GM12878 (cell line): ENCODE results near the gene RREB1. TPM values are rescaled to one million over a fixed set of nuclear protein-coding genes. Genes with fewer than 3 reads are reported as not detected.
A peak's percentile ranks its signal among the peaks of the same experiment; 100 is the strongest.

Experiments used
- BCL11A ChIP-seq: IDR thresholded peaks from 2 replicates; pipeline ENCODE4 v1.6.1; 2011; ENCODE audit warnings: low read depth, low read length
- BHLHE40 ChIP-seq, 2 experiments: fragments of 450-650 bp in 1 of 2; IDR thresholded peaks; 2 replicates each; pipeline ENCODE4 v1.6.1; 2011 to 2017; ENCODE audit warnings: low read depth in 2 of 2, borderline replicate concordance in 1 of 2, improper control_type of control experiment in 1 of 2, low read length in 1 of 2, mild to moderate bottlenecking in 1 of 2
- BMI1 ChIP-seq: fragments of 450-650 bp; IDR thresholded peaks from 2 replicates; pipeline ENCODE4 v1.6.1; 2016; ENCODE audit warnings: mild to moderate bottlenecking, moderate library complexity, borderline replicate concordance
- CBFB ChIP-seq: IDR thresholded peaks from 2 replicates; pipeline ENCODE4 v1.6.1; 2016; ENCODE audit warnings: antibody characterized with exemption, low read depth
- CHD1 ChIP-seq: IDR thresholded peaks from 2 replicates; pipeline ENCODE4 v1.6.1; 2012; ENCODE audit warnings: low read depth, low read length, improper control_type of control experiment
- CREM ChIP-seq: IDR thresholded peaks from 2 replicates; pipeline ENCODE4 v1.6.1; 2014; ENCODE audit warnings: antibody characterized with exemption, low read depth
- IRF3 ChIP-seq: fragments of 450-650 bp; IDR thresholded peaks from 2 replicates; pipeline ENCODE4 v1.6.1; 2014; ENCODE audit warnings: mild to moderate bottlenecking
- KAT2A ChIP-seq: conservative IDR thresholded peaks from 2 replicates; pipeline ENCODE4 v1.6.1; 2011; ENCODE audit warnings: low read depth, low read length; ENCODE audit not compliant: control insufficient read depth
- KDM1A ChIP-seq: fragments of 200-600 bp; sonication (generic); IDR thresholded peaks from 2 replicates; pipeline ENCODE4 v1.6.1; 2016; ENCODE audit warnings: borderline replicate concordance
- MEF2A ChIP-seq: IDR thresholded peaks from 2 replicates; pipeline ENCODE4 v1.6.1; 2011; ENCODE audit warnings: low read depth, mild to moderate bottlenecking, low read length, moderate library complexity; ENCODE audit not compliant: insufficient read depth
- MYC ChIP-seq: IDR thresholded peaks from 2 replicates; pipeline ENCODE4 v1.6.1; 2011; ENCODE audit warnings: mild to moderate bottlenecking, low read length, moderate library complexity, inconsistent platforms; ENCODE audit not compliant: insufficient read depth, insufficient replicate concordance, insufficient read length, severe bottlenecking
- POLR2AphosphoS2 ChIP-seq: IDR thresholded peaks from 2 replicates; pipeline ENCODE4 v1.6.1; 2011; ENCODE audit warnings: low read depth, mild to moderate bottlenecking, low read length, improper control_type of control experiment, moderate library complexity
- RUNX3 ChIP-seq: IDR thresholded peaks from 2 replicates; pipeline ENCODE4 v1.6.1; 2012; ENCODE audit warnings: low read length, inconsistent platforms
- SP1 ChIP-seq: IDR thresholded peaks from one replicate; pipeline ENCODE4 v1.6.1; 2011; ENCODE audit warnings: low read depth, low read length
- SUZ12 ChIP-seq: fragments of 200-600 bp; sonication (generic); IDR thresholded peaks from one replicate; pipeline ENCODE4 v1.6.1; 2018; ENCODE audit warnings: antibody characterized with exemption, mild to moderate bottlenecking; ENCODE audit not compliant: unreplicated experiment
- ZBED1 ChIP-seq: IDR thresholded peaks from 2 replicates; pipeline ENCODE4 v1.6.1; 2016; ENCODE audit warnings: borderline replicate concordance
- ZNF217 ChIP-seq: fragments of 450-650 bp; IDR thresholded peaks from 2 replicates; pipeline ENCODE4 v1.6.1; 2017; ENCODE audit warnings: antibody characterized with exemption, mild to moderate bottlenecking
- ZSCAN29 ChIP-seq: fragments of 450-650 bp; IDR thresholded peaks from 2 replicates; pipeline ENCODE4 v1.6.1; 2017; ENCODE audit warnings: mild to moderate bottlenecking, moderate library complexity
- polyA plus RNA-seq, 11 experiments: library from polyadenylated mRNA; depleted of rRNA in 4 of 11; unstranded in 6 of 11; stranded (reverse) in 5 of 11; fragments of >200 nt; fragmentation: Nextera tagmentation in 4 of 11; fragmentation: Illumina TruSeq in 1 of 11; extraction: Ambion mirVana in 4 of 11; extraction: Trizol in 1 of 11; gene quantifications; 1 replicate in 1 of 11; 2 replicates in 10 of 11; pipeline versions ENCODE4 v1.2.1 to v1.2.3, GENCODE V29; 2011 to 2016; ENCODE audit warnings: inconsistent platforms in 2 of 11, missing spikeins in 2 of 11, low read depth in 1 of 11
- total RNA-seq, 4 experiments: library from RNA; depleted of rRNA in 3 of 4; stranded (reverse); fragments of >200 nt in 3 of 4; fragmentation: Illumina TruSeq in 1 of 4; extraction: Trizol in 1 of 4; gene quantifications; 2 replicates each; pipeline versions ENCODE4 v1.2.1 to v1.2.3, GENCODE V29; 2013 to 2021
- TF ChIP-seq, protein P1 (sequence below): IDR thresholded peaks from 2 replicates; pipeline ENCODE4 v1.6.1; 2012; ENCODE audit warnings: low read depth, low read length, improper control_type of control experiment
- TF ChIP-seq, protein P2 (sequence below): fragments of 450-650 bp; IDR thresholded peaks from 2 replicates; pipeline ENCODE4 v1.6.1; 2017; ENCODE audit warnings: mild to moderate bottlenecking, moderate library complexity

The RREB1 gene
- total and polyA plus RNA-seq, 10 of the 15 experiments (the other 5 are each of a cell fraction or from before 2014, with no cell fraction given), result 1.9 to 30.3 (median 8.6) TPM

DNA sequence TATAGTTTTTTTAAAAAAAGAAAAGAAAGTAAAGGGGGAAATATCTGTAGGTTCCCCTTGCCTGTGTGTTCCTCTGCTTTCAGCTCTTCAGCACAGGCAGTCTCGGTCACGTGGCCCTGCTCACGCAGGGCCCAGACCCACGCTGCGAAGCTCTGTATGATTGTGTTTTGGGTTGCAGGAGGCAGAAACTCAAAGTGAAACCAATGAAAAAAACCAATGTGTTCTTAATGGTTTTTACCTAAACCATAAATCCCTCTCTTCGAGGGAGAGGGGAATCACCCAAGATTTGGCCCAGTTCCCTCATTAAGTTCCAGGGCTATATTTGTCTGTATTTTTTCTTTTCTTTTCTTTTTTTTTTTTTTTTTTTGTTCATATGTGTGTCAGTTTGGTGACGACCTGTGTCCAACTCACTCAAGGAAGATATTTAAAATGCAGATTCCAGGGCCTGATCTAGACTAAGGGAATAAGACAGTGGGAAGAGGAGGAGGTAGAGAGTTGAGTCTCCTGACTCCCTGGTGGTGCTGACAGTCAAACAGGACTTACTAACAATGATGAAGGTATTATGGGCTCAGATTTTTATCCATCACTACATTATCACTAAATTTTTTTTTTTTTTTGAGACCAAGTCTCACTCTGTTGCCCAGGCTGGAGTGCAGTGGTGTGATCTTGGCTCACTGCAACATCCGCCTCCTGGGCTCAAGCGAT lies 33.8 kb upstream of the RREB1 start (continued):
- TF ChIP-seq SUZ12 (no peak), ZNF217 (no peak), IRF3 (no peak), CHD1 (no peak), KAT2A (no peak), BHLHE40 (IDR thresholded peaks at IDR 0.05; ENCODE audit: borderline replicate concordance in 1 of 2, low read depth in 2 of 2, low read length in 1 of 2) (peak; percentile 96 to 97), MYC (no peak), BMI1 (no peak), BCL11A (peak; percentile 72), CBFB (no peak; the same call in 1 of the 2 replicates), SP1 (peak; percentile 8), CREM (0 out of 2 replicates have a peak, but pooled peaks have one; percentile 41), MEF2A (peak; percentile 65; the same call in 1 of the 2 replicates), RUNX3 (peak; percentile 94), ZBED1 (peak; percentile 76; the same call in 1 of the 2 replicates), ZSCAN29 (no peak), POLR2AphosphoS2 (no peak), KDM1A (no peak)
- TF ChIP-seq, protein P1, sequence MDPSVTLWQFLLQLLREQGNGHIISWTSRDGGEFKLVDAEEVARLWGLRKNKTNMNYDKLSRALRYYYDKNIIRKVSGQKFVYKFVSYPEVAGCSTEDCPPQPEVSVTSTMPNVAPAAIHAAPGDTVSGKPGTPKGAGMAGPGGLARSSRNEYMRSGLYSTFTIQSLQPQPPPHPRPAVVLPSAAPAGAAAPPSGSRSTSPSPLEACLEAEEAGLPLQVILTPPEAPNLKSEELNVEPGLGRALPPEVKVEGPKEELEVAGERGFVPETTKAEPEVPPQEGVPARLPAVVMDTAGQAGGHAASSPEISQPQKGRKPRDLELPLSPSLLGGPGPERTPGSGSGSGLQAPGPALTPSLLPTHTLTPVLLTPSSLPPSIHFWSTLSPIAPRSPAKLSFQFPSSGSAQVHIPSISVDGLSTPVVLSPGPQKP, result no peak
- TF ChIP-seq, protein P2, sequence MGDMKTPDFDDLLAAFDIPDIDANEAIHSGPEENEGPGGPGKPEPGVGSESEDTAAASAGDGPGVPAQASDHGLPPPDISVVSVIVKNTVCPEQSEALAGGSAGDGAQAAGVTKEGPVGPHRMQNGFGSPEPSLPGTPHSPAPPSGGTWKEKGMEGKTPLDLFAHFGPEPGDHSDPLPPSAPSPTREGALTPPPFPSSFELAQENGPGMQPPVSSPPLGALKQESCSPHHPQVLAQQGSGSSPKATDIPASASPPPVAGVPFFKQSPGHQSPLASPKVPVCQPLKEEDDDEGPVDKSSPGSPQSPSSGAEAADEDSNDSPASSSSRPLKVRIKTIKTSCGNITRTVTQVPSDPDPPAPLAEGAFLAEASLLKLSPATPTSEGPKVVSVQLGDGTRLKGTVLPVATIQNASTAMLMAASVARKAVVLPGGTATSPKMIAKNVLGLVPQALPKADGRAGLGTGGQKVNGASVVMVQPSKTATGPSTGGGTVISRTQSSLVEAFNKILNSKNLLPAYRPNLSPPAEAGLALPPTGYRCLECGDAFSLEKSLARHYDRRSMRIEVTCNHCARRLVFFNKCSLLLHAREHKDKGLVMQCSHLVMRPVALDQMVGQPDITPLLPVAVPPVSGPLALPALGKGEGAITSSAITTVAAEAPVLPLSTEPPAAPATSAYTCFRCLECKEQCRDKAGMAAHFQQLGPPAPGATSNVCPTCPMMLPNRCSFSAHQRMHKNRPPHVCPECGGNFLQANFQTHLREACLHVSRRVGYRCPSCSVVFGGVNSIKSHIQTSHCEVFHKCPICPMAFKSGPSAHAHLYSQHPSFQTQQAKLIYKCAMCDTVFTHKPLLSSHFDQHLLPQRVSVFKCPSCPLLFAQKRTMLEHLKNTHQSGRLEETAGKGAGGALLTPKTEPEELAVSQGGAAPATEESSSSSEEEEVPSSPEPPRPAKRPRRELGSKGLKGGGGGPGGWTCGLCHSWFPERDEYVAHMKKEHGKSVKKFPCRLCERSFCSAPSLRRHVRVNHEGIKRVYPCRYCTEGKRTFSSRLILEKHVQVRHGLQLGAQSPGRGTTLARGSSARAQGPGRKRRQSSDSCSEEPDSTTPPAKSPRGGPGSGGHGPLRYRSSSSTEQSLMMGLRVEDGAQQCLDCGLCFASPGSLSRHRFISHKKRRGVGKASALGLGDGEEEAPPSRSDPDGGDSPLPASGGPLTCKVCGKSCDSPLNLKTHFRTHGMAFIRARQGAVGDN, result peak; percentile 51; the same call in 1 of the 2 replicates
